ENCODE data around the gene DNER.

- TF ChIP-seq, protein P1, sequence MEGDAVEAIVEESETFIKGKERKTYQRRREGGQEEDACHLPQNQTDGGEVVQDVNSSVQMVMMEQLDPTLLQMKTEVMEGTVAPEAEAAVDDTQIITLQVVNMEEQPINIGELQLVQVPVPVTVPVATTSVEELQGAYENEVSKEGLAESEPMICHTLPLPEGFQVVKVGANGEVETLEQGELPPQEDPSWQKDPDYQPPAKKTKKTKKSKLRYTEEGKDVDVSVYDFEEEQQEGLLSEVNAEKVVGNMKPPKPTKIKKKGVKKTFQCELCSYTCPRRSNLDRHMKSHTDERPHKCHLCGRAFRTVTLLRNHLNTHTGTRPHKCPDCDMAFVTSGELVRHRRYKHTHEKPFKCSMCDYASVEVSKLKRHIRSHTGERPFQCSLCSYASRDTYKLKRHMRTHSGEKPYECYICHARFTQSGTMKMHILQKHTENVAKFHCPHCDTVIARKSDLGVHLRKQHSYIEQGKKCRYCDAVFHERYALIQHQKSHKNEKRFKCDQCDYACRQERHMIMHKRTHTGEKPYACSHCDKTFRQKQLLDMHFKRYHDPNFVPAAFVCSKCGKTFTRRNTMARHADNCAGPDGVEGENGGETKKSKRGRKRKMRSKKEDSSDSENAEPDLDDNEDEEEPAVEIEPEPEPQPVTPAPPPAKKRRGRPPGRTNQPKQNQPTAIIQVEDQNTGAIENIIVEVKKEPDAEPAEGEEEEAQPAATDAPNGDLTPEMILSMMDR (conservative IDR thresholded peaks at IDR 0.05; ENCODE audit: low read length), result no peak
- no peak for TF ChIP-seq EZH2phosphoT487 (IDR thresholded peaks at IDR 0.05; ENCODE audit: borderline replicate concordance)
Measured at GRCh38 chr2:229393926-229394325, 320.4 kb downstream of the DNER start.

Measured in Loucy (cell line).